Measurements from ENCODE around the gene EPHB1. TPM values are rescaled to one million over a fixed set of nuclear protein-coding genes. Genes with fewer than 3 reads are reported as not detected.

Gene EPHB1
- total RNA-seq, 1 experiment from 2014 or later: 0.86 TPM

DNA sequence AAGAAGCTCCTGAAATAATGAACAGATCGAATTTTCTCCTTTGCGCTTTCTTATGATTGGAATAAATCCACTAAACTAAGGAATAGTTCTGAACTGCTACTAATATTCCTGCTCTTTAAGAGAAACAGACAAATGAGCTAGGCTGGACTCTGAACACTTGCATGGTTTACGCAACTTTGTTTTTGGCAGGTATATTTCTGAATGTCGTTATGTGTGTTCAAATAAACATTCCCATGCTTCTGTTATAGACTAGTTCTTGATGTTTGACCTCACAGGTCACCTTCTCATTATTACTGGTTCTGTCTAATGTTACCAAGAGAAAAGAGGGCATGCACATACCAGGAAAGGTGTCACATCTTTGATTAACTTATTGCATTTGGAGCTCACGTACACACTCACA lies 418.2 kb downstream of the EPHB1 start:
- Histone ChIP-seq H3K9me2 (ENCODE audit: insufficient read depth) (no peaks in the 10 kb centered on the region), H3K79me2 (ENCODE audit: insufficient read depth, low read length) (no peaks in the 10 kb centered on the region), H3K27ac (ENCODE audit: low read depth, low read length) (no peak overlapping the region), H3K36me3 (ENCODE audit: control insufficient read depth in 1 of 2, insufficient read depth in 2 of 2, low read length in 2 of 2) (no peaks in the 10 kb centered on the region), H3K4me1 (ENCODE audit: control insufficient read depth in 1 of 2, insufficient read depth in 2 of 2, low read length in 2 of 2) (no peaks in the 10 kb centered on the region), H3K9ac (ENCODE audit: low read length) (no peak overlapping the region), H3K27me3 (ENCODE audit: insufficient read depth, low read length) (0 out of 2 replicates have a peak, but pooled peaks cover 3% of the 10 kb centered on the region), H3K4me2 (ENCODE audit: low read length) (no peak overlapping the region), H3K9me3 (ENCODE audit: control insufficient read depth in 1 of 2, insufficient read depth in 1 of 2, low read depth in 1 of 2, low read length in 2 of 2) (no peaks in the 10 kb centered on the region), H4K20me1 (ENCODE audit: insufficient read depth) (no peaks in the 10 kb centered on the region), H2AFZ (ENCODE audit: low read depth, low read length, poor library complexity, severe bottlenecking) (no peak overlapping the region), H3K4me3 (replicated peaks in 1 of 2; ENCODE audit: low read depth in 1 of 2, low read length in 2 of 2) (no peak overlapping the region)
- ATAC-seq: no peak
- BruUV-seq (replicated peaks): no TSS peak
- DNase-seq (ENCODE audit: low read depth, low spot score): no peak
- CTCF ChIA-PET: no interaction called here
- RAD21 ChIA-PET (ENCODE audit: low non-redundant PET in 1 of 2, low total read pairs in 2 of 2, uncharacterized antibody in 2 of 2, unreplicated experiment in 2 of 2): no interaction called here
- intact Hi-C loops (cut with micrococcal nuclease): no loop called here
- TF ChIP-seq ZFX (IDR thresholded peaks at IDR 0.05) (no peak), CBX3 (IDR thresholded peaks at IDR 0.05; ENCODE audit: low read depth) (no peak), EGR1 (IDR thresholded peaks at IDR 0.05; ENCODE audit: low read depth) (no peak), CEBPB (IDR thresholded peaks at IDR 0.05; ENCODE audit: low read depth) (no peak), YY1 (IDR thresholded peaks at IDR 0.05; ENCODE audit: extremely low read depth, insufficient replicate concordance, low read depth, low read length) (no peak), SIN3A (IDR thresholded peaks at IDR 0.05; ENCODE audit: low read depth) (no peak), RAD21 (IDR thresholded peaks at IDR 0.05; ENCODE audit: low read depth) (no peak), JUND (IDR thresholded peaks at IDR 0.05) (no peak), TCF7L2 (IDR thresholded peaks at IDR 0.05; ENCODE audit: borderline replicate concordance, extremely low read depth, insufficient read depth, insufficient read length) (no peak), POLR2A (IDR thresholded peaks at IDR 0.05; ENCODE audit: borderline replicate concordance, extremely low read depth, insufficient read depth, insufficient read length) (no peak), EZH2phosphoT487 (IDR thresholded peaks at IDR 0.05; ENCODE audit: borderline replicate concordance) (no peak), SRF (IDR thresholded peaks at IDR 0.05; ENCODE audit: low read depth) (no peak), FOSL1 (IDR thresholded peaks at IDR 0.05; ENCODE audit: low read depth) (no peak), POLR2AphosphoS5 (IDR thresholded peaks at IDR 0.05; ENCODE audit: low read depth, low read length) (no peak)
- TF ChIP-seq, protein P1, sequence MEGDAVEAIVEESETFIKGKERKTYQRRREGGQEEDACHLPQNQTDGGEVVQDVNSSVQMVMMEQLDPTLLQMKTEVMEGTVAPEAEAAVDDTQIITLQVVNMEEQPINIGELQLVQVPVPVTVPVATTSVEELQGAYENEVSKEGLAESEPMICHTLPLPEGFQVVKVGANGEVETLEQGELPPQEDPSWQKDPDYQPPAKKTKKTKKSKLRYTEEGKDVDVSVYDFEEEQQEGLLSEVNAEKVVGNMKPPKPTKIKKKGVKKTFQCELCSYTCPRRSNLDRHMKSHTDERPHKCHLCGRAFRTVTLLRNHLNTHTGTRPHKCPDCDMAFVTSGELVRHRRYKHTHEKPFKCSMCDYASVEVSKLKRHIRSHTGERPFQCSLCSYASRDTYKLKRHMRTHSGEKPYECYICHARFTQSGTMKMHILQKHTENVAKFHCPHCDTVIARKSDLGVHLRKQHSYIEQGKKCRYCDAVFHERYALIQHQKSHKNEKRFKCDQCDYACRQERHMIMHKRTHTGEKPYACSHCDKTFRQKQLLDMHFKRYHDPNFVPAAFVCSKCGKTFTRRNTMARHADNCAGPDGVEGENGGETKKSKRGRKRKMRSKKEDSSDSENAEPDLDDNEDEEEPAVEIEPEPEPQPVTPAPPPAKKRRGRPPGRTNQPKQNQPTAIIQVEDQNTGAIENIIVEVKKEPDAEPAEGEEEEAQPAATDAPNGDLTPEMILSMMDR (IDR thresholded peaks at IDR 0.05 in 2 of 3, conservative IDR thresholded peaks at IDR 0.05 in 1 of 3; ENCODE audit: borderline replicate concordance in 1 of 3, insufficient read depth in 1 of 3, low read depth in 2 of 3, low read length in 2 of 3): no peak
- TF ChIP-seq, protein P2, sequence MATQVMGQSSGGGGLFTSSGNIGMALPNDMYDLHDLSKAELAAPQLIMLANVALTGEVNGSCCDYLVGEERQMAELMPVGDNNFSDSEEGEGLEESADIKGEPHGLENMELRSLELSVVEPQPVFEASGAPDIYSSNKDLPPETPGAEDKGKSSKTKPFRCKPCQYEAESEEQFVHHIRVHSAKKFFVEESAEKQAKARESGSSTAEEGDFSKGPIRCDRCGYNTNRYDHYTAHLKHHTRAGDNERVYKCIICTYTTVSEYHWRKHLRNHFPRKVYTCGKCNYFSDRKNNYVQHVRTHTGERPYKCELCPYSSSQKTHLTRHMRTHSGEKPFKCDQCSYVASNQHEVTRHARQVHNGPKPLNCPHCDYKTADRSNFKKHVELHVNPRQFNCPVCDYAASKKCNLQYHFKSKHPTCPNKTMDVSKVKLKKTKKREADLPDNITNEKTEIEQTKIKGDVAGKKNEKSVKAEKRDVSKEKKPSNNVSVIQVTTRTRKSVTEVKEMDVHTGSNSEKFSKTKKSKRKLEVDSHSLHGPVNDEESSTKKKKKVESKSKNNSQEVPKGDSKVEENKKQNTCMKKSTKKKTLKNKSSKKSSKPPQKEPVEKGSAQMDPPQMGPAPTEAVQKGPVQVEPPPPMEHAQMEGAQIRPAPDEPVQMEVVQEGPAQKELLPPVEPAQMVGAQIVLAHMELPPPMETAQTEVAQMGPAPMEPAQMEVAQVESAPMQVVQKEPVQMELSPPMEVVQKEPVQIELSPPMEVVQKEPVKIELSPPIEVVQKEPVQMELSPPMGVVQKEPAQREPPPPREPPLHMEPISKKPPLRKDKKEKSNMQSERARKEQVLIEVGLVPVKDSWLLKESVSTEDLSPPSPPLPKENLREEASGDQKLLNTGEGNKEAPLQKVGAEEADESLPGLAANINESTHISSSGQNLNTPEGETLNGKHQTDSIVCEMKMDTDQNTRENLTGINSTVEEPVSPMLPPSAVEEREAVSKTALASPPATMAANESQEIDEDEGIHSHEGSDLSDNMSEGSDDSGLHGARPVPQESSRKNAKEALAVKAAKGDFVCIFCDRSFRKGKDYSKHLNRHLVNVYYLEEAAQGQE (IDR thresholded peaks at IDR 0.05; ENCODE audit: low read depth): no peak
- TF ChIP-seq, protein P3, sequence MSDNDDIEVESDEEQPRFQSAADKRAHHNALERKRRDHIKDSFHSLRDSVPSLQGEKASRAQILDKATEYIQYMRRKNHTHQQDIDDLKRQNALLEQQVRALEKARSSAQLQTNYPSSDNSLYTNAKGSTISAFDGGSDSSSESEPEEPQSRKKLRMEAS (IDR thresholded peaks at IDR 0.05): no peak
- TF ChIP-seq, protein P4, sequence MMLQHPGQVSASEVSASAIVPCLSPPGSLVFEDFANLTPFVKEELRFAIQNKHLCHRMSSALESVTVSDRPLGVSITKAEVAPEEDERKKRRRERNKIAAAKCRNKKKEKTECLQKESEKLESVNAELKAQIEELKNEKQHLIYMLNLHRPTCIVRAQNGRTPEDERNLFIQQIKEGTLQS (IDR thresholded peaks at IDR 0.05): no peak
- TF ChIP-seq, protein P5, sequence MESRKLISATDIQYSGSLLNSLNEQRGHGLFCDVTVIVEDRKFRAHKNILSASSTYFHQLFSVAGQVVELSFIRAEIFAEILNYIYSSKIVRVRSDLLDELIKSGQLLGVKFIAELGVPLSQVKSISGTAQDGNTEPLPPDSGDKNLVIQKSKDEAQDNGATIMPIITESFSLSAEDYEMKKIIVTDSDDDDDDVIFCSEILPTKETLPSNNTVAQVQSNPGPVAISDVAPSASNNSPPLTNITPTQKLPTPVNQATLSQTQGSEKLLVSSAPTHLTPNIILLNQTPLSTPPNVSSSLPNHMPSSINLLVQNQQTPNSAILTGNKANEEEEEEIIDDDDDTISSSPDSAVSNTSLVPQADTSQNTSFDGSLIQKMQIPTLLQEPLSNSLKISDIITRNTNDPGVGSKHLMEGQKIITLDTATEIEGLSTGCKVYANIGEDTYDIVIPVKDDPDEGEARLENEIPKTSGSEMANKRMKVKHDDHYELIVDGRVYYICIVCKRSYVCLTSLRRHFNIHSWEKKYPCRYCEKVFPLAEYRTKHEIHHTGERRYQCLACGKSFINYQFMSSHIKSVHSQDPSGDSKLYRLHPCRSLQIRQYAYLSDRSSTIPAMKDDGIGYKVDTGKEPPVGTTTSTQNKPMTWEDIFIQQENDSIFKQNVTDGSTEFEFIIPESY (IDR thresholded peaks at IDR 0.05; ENCODE audit: extremely low read depth, insufficient replicate concordance, low read length): no peak
- POLR2A ChIA-PET: no interaction called here

All from HCT116 (cell line).